Right atrium auricular region (tissue), 2 donors: ENCODE measurements around the gene FAM3B. TPM values are rescaled to one million over a fixed set of nuclear protein-coding genes. Genes with fewer than 3 reads are reported as not detected.
"Not testable (repeated sequence)": the region's sequence is repeated elsewhere in the genome, so short reads cannot be mapped to it uniquely, and the experiment has no call there.

ENCODE experiments used
- DNase-seq: peaks from one replicate; pipeline ENCODE4 v3.0.0-alpha.2; 2019; ENCODE audit warnings: low spot score
- H3K27ac ChIP-seq, 2 donors: fragments of 200-600 bp; sonication (generic); 1 replicate in 1 of 2; 2 replicates in 1 of 2; pipeline ENCODE4 v1.5.1; 2016 to 2019
- H3K27me3 ChIP-seq, 2 donors: fragments of 200-600 bp; sonication (generic); one replicate each; pipeline versions ENCODE4 v1.5.1 to v1.6.0; 2017 to 2019
- H3K36me3 ChIP-seq: fragments of 200-600 bp; sonication (generic); one replicate; pipeline ENCODE4 v1.5.1; 2016
- H3K4me1 ChIP-seq, 2 donors: fragments of 200-600 bp; sonication (generic); one replicate each; pipeline versions ENCODE4 v1.5.1 to v1.6.0; 2017 to 2019
- H3K4me3 ChIP-seq, 2 donors: fragments of 200-600 bp; sonication (generic); 1 replicate in 1 of 2; 2 replicates in 1 of 2; pipeline ENCODE4 v1.5.1; 2017 to 2019; ENCODE audit warnings: mild to moderate bottlenecking in 1 of 2, moderate library complexity in 1 of 2
- H3K9me3 ChIP-seq, 2 donors: fragments of 200-600 bp; sonication (generic); one replicate each; pipeline ENCODE4 v1.5.1; 2019
- CTCF ChIP-seq, 2 donors: fragments of 200-600 bp; sonication (generic); IDR thresholded peaks; one replicate each; pipeline ENCODE4 v1.5.1; 2019; ENCODE audit warnings: antibody characterized with exemption in 2 of 2
- total RNA-seq, 2 donors: library from RNA; depleted of rRNA; stranded (reverse); fragments of >200 nt; gene quantifications; one replicate each; pipeline ENCODE4 v1.1.0, GENCODE V29; 2016

The FAM3B gene
- total RNA-seq, 2 donors from 2014 or later = not detected

- Histone ChIP-seq H3K36me3 (no peaks in the 10 kb centered on the region), H3K4me1 (no peaks in the 10 kb centered on the region), H3K27me3 (no peaks in the 10 kb centered on the region), H3K4me3 (no peak overlapping the region), H3K27ac (no peak overlapping the region), H3K9me3 (no peaks in the 10 kb centered on the region)
- DNase-seq = no peak
- TF ChIP-seq CTCF (IDR thresholded peaks at IDR 0.05) = no peak
Measured at GRCh38 chr21:41294548-41295231, 21.9 kb upstream of the FAM3B start.

- Histone ChIP-seq H3K4me3 (no peak overlapping the region), H3K4me1 (no peaks in the 10 kb centered on the region), H3K27me3 (no peaks in the 10 kb centered on the region), H3K27ac (no peak overlapping the region), H3K9me3 (no peaks in the 10 kb centered on the region), H3K36me3 (no peaks in the 10 kb centered on the region)
- TF ChIP-seq CTCF (IDR thresholded peaks at IDR 0.05) = no peak
- DNase-seq = no peak
Measured at GRCh38 chr21:41295721-41296254, 20.8 kb upstream of the FAM3B start.

- no peak for DNase-seq
- Histone ChIP-seq H3K27me3 (no peaks in the 10 kb centered on the region), H3K4me3 (no peak overlapping the region), H3K9me3 (peaks cover 0 to 6% of the 10 kb centered on the region in 2 donors), H3K36me3 (no peaks in the 10 kb centered on the region), H3K27ac (no peak overlapping the region), H3K4me1 (no peaks in the 10 kb centered on the region)
- no peak for TF ChIP-seq CTCF (IDR thresholded peaks at IDR 0.05)
Measured at GRCh38 chr21:41302976-41303375, 13.6 kb upstream of the FAM3B start.

- DNase-seq = no peak
- H3K36me3 ChIP-seq = no peaks in the 10 kb centered on the region
- H3K27me3 ChIP-seq = no peaks in the 10 kb centered on the region
- H3K9me3 ChIP-seq = peaks cover 0 to 6% of the 10 kb centered on the region in 2 donors
- H3K4me1 ChIP-seq = no peaks in the 10 kb centered on the region
- no peak overlapping the region for H3K4me3 ChIP-seq
- H3K27ac ChIP-seq = no peak overlapping the region
- no peak for TF ChIP-seq CTCF (IDR thresholded peaks at IDR 0.05)
Measured at GRCh38 chr21:41304068-41304720, 12.4 kb upstream of the FAM3B start.

GRCh38 chr21:41307219-41307618, 9.4 kb upstream of the FAM3B start:
- DNase-seq = no peak
- Histone ChIP-seq H3K4me1 (no peaks in the 10 kb centered on the region), H3K36me3 (no peaks in the 10 kb centered on the region), H3K4me3 (no peak overlapping the region), H3K9me3 (no peaks in the 10 kb centered on the region), H3K27me3 (no peaks in the 10 kb centered on the region), H3K27ac (no peak overlapping the region)
- no peak for TF ChIP-seq CTCF (IDR thresholded peaks at IDR 0.05)

GRCh38 chr21:41313285-41314164, 3.1 kb upstream of the FAM3B start:
- H3K9me3 ChIP-seq, DNase-seq, H3K27ac ChIP-seq, H3K4me3 ChIP-seq, H3K27me3 ChIP-seq, H3K36me3 ChIP-seq: not testable (repeated sequence)
- H3K4me1 ChIP-seq = peaks cover 0 to 11% of the 10 kb centered on the region in 2 donors
